ENCODE measurements around the gene MSH3.

DNA sequence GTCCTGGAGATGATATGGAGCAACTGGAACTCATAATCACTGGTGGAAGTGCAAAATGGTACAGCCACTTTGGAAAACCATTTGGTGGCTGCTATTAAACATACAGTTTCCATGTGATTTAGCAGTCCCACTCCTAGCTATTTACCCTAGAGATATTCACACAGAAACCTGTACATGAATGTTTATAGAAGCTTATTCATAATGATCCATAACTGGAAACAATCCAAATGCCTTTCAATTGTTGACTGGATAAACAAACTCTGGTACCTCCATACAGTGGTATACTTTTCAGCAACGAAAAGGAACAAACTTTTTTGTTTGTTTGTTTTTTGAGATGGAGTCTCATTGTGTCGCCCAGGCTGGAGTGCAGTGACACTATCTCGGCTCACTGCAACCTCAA lies 258.0 kb downstream of the MSH3 start:
- TF ChIP-seq RAD21 (IDR thresholded peaks at IDR 0.05; ENCODE audit: low read depth) (no peak), YY1 (IDR thresholded peaks at IDR 0.05; ENCODE audit: low read depth) (no peak), EP300 (IDR thresholded peaks at IDR 0.05; ENCODE audit: borderline replicate concordance) (no peak)
